AG04450 (cell line): ENCODE measurements around the gene HINT3. TPM values are rescaled to one million over a fixed set of nuclear protein-coding genes. Genes with fewer than 3 reads are reported as not detected.

ENCODE experiments used
- CTCF ChIA-PET: fragments of 300-600, 350-600 bp; formaldehyde crosslinking; extraction: SDS; loops from one replicate; lab custom pipeline; 2022; ENCODE audit warnings: antibody characterized with exemption, inconsistent platforms; lab: Charles Lee
- POLR2A ChIA-PET: fragments of 350-600 bp; formaldehyde crosslinking; extraction: SDS; loops from one replicate; lab custom pipeline; 2021; ENCODE audit warnings: antibody characterized with exemption, inconsistent platforms; lab: Yijun Ruan, JAX
- DNase-seq: peaks from one replicate; pipeline ENCODE4 v3.0.0-alpha.2; 2011; ENCODE audit warnings: low read depth, low spot score
- H3K27ac ChIP-seq: one replicate; pipeline ENCODE4 v1.5.1; 2012; ENCODE audit warnings: low read depth, low read length, control low read depth
- H3K27me3 ChIP-seq: one replicate; pipeline ENCODE4 v1.6.0; 2012; ENCODE audit warnings: low read length; ENCODE audit not compliant: control insufficient read depth, insufficient read depth
- H3K4me3 ChIP-seq: 2 replicates; pipeline ENCODE4 v1.5.1; 2011; ENCODE audit warnings: mild to moderate bottlenecking, low read depth, low read length, control low read depth
- H3K9me3 ChIP-seq: 2 replicates; pipeline ENCODE4 v1.5.1; 2012; ENCODE audit warnings: low read length; ENCODE audit not compliant: control insufficient read depth, insufficient read depth
- CTCF ChIP-seq: IDR thresholded peaks from 2 replicates; pipeline ENCODE4 v1.5.1; 2011; ENCODE audit warnings: low read depth, low read length, control low read depth, inconsistent platforms
- polyA plus RNA-seq: library from polyadenylated mRNA; depleted of rRNA; stranded (reverse); fragments of >200 nt; gene quantifications from 2 replicates; pipeline ENCODE4 v1.2.3, GENCODE V29; 2011

HINT3 gene
- polyA plus RNA-seq, 1 experiment: 4.0 TPM

GRCh38 chr6:125987026-125987617, 30.6 kb downstream of the HINT3 start:
- ChIA-PET POLR2A (interaction anchor here (0.6 kb wide), 2 partner anchors 31 to 642 kb away, joined by 3 to 4 read pairs; partner anchors contain the start of gene HINT3), CTCF (interaction anchor here (0.6 to 4.7 kb wide), 7 partner anchors 9 to 197 kb away, joined by 3 to 37 read pairs (median 4); partner anchors contain the start of genes HINT3 and NCOA7)
- Histone ChIP-seq H3K4me3 (peak overlapping the region; percentile 97), H3K9me3 (no peaks in the 10 kb centered on the region; the same call in 1 of the 2 replicates), H3K27me3 (no peaks in the 10 kb centered on the region), H3K27ac (peak overlapping the region; percentile 55)
- DNase-seq: no peak
- no peak for TF ChIP-seq CTCF

GRCh38 chr6:125988280-125988679, 31.7 kb downstream of the HINT3 start:
- ChIA-PET CTCF (no interaction called here), POLR2A (no interaction called here)
- H3K27ac ChIP-seq: no peak overlapping the region
- H3K27me3 ChIP-seq: no peaks in the 10 kb centered on the region
- H3K9me3 ChIP-seq: no peaks in the 10 kb centered on the region; the same call in 1 of the 2 replicates
- DNase-seq: no peak
- TF ChIP-seq CTCF: no peak
- no peak overlapping the region for H3K4me3 ChIP-seq

GRCh38 chr6:125989631-125990030, 33.1 kb downstream of the HINT3 start:
- H3K4me3 ChIP-seq: no peak overlapping the region
- CTCF ChIA-PET: interaction anchor here (1.0 kb wide), 1 partner anchor 1132 kb away, joined by 4 read pairs; no protein-coding TSS in a partner anchor
- no peak for DNase-seq
- POLR2A ChIA-PET: no interaction called here
- no peaks in the 10 kb centered on the region for H3K27me3 ChIP-seq
- H3K27ac ChIP-seq: no peak overlapping the region
- no peak for TF ChIP-seq CTCF
- H3K9me3 ChIP-seq: no peaks in the 10 kb centered on the region; the same call in 1 of the 2 replicates

GRCh38 chr6:125991653-125992052, 35.1 kb downstream of the HINT3 start:
- no peak for TF ChIP-seq CTCF
- no peak for DNase-seq
- Histone ChIP-seq H3K27me3 (no peaks in the 10 kb centered on the region), H3K27ac (no peak overlapping the region), H3K4me3 (no peak overlapping the region), H3K9me3 (no peaks in the 10 kb centered on the region; the same call in 1 of the 2 replicates)
- CTCF ChIA-PET: no interaction called here
- POLR2A ChIA-PET: no interaction called here
